Dendritic cell treated with granulocyte-macrophage colony-stimulating factor and Interleukin-4, amounts not matched to agents 40 ng/mL and 50 ng/mL, for 4 days (primary cell): ENCODE results near the gene CLRN3.

ENCODE experiments used
- H3K27ac Mint-ChIP-seq: one replicate; pipeline ENCODE4 v1.8.0; 2022; ENCODE audit warnings: mild to moderate bottlenecking, mixed read lengths
- H3K27me3 Mint-ChIP-seq: one replicate; pipeline ENCODE4 v1.8.0; 2022; ENCODE audit warnings: mild to moderate bottlenecking, mixed read lengths
- H3K36me3 Mint-ChIP-seq: one replicate; pipeline ENCODE4 v1.8.0; 2022; ENCODE audit warnings: low read depth, mixed read lengths
- H3K4me1 Mint-ChIP-seq: one replicate; pipeline ENCODE4 v1.8.0; 2022; ENCODE audit warnings: low read depth, mixed read lengths
- H3K4me3 Mint-ChIP-seq: one replicate; pipeline ENCODE4 v1.8.0; 2022; ENCODE audit warnings: mild to moderate bottlenecking, moderate library complexity, mixed read lengths
- H3K9me3 Mint-ChIP-seq: one replicate; pipeline ENCODE4 v1.8.0; 2022; ENCODE audit warnings: mixed read lengths
- intact Hi-C: fragments of 100-400 bp; cut with micrococcal nuclease; formaldehyde crosslinking; loops from one replicate; pipeline ENCODE4 v1.15.0; 2022

Gene CLRN3

DNA sequence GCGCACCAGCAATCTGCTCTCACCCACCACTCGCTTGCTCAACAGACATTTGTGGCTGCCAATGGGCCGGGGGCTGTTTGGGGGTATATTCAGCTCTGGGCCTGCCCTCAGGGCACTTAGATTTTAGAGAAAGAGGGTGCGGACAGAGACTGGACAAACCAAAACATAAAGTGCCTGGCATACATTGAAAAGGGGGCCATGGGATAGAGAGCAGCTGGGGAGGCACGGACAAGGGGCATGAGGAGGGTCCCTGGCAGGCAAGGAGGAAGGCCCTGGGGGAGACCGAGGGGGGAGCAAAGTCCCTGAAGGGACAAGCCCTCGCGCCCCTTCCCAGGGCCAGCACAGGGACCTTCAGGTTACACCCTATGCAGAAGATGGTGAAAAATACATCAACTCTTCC lies 43.5 kb downstream of the CLRN3 start:
- Mint-ChIP-seq H3K4me3 (no peak overlapping the region), H3K36me3 (no peaks in the 10 kb centered on the region), H3K4me1 (peaks cover 8% of the 10 kb centered on the region), H3K9me3 (no peaks in the 10 kb centered on the region), H3K27me3 (peaks cover 33% of the 10 kb centered on the region), H3K27ac (no peak overlapping the region)
- intact Hi-C loops, result no loop called here

DNA sequence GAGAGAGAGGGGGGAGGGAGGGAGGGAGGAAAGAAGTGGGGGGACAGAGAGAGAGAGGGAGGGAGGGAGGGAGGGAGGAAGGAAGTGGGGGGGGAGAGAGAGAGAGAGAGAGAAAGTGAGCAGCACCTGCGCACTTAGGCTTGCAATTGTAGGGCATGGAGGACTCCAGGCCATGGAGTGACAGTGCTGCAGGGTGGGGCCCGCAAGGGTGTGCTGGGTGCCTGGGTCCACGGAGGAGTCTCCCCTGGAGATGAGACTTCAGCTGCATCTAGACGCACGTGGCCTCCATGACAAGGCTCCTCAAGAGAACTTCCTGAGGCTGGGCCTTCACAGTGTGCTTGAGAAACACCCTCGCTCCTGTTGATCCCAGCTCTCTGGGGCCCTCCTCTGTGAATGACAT lies 44.5 kb downstream of the CLRN3 start:
- intact Hi-C loops, result no loop called here
- Mint-ChIP-seq H3K4me3 (no peak overlapping the region), H3K36me3 (no peaks in the 10 kb centered on the region), H3K27me3 (peaks cover 25% of the 10 kb centered on the region), H3K27ac (no peak overlapping the region), H3K9me3 (no peaks in the 10 kb centered on the region), H3K4me1 (no peaks in the 10 kb centered on the region)

DNA sequence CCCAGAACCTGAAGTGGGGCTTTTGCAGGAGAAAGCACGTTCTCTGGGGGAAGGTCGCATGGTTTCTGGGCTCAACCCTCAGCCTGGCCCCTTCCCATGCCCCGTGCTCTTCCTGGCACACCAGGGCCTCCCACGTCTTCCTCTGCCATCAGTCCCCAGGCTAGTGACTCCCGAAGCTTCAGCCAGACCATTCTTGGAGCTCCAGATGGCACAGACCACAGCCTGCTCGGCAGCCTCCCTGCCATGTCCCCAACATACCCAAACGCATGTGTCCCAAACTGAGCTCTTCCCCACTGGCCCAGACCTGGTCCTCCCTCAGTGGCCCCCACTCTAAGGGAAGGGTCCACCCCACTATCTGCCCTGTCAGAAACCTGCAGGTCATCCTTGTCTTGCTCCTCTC lies 47.0 kb downstream of the CLRN3 start:
- peaks cover 17% of the 10 kb centered on the region for H3K27me3 Mint-ChIP-seq
- no peaks in the 10 kb centered on the region for H3K36me3 Mint-ChIP-seq
- H3K4me3 Mint-ChIP-seq, result no peak overlapping the region
- no peaks in the 10 kb centered on the region for H3K9me3 Mint-ChIP-seq
- intact Hi-C loops, result no loop called here
- no peak overlapping the region for H3K27ac Mint-ChIP-seq
- no peaks in the 10 kb centered on the region for H3K4me1 Mint-ChIP-seq

DNA sequence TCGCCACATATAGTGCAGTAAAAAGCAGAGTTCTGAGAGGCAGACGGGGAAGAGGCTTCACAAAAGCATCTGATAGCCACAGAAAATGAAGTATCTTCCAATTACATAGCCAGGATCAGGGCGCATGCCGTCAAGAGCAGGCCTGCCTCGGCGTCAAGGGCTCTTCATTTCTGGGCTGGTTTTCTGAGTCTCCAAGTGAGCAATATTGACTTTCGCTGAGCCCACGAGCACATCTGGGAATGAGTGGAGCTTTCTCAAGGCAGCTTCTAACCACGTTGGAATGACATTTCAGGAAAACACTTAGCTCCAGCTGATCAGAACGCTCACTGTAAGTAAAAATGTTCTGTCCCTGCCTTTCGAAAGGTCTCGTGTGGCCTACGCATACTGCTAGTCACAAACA lies 51.9 kb downstream of the CLRN3 start:
- Mint-ChIP-seq H3K27ac (no peak overlapping the region), H3K27me3 (peaks cover 16% of the 10 kb centered on the region), H3K9me3 (no peaks in the 10 kb centered on the region), H3K4me3 (no peak overlapping the region), H3K4me1 (no peaks in the 10 kb centered on the region), H3K36me3 (no peaks in the 10 kb centered on the region)
- intact Hi-C loops, result no loop called here

DNA sequence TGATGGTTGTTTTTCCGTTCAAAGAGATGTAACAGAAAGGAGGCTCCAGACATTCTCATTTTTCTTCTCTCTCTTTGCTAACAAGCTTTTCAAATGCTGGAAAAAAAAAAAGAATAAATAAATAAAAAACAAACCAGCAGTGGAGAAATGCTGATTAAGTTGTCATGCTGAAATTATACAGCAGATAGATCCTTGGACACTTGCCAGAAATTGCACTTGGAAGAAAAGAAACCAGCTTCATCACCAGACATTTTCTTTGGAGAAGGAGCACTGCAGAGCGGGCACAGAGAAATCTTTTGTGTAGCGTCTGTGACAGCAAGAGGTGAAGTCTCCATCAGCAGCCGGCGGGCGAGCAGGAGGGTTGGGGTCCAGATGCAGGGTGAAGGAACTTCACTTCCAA lies 55.8 kb downstream of the CLRN3 start:
- Mint-ChIP-seq H3K27ac (no peak overlapping the region), H3K9me3 (no peaks in the 10 kb centered on the region), H3K36me3 (no peaks in the 10 kb centered on the region), H3K4me1 (no peaks in the 10 kb centered on the region), H3K4me3 (no peak overlapping the region), H3K27me3 (peaks cover 15% of the 10 kb centered on the region)
- intact Hi-C loops, result no loop called here

DNA sequence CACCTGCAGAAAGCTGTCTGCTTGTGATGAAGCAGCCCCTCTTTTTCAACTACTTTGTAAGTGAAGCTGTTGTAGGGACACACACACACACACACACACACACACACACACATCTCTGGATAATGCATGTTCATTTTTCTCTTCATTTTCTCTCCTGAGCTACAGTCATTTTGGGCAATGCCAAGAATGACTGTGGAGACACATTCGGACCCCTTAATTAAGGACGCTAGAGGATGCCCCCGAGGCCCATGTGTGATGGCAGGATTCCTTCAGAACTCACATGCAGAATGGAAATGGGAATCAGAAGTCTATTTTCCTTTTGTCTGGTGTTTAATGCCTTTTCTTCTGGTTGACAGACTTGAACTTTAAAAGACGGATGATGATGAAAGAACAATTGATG lies 56.6 kb downstream of the CLRN3 start:
- Mint-ChIP-seq H3K4me3 (no peak overlapping the region), H3K27me3 (peaks cover 16% of the 10 kb centered on the region), H3K36me3 (no peaks in the 10 kb centered on the region), H3K9me3 (no peaks in the 10 kb centered on the region), H3K27ac (no peak overlapping the region), H3K4me1 (no peaks in the 10 kb centered on the region)
- intact Hi-C loops, result no loop called here

DNA sequence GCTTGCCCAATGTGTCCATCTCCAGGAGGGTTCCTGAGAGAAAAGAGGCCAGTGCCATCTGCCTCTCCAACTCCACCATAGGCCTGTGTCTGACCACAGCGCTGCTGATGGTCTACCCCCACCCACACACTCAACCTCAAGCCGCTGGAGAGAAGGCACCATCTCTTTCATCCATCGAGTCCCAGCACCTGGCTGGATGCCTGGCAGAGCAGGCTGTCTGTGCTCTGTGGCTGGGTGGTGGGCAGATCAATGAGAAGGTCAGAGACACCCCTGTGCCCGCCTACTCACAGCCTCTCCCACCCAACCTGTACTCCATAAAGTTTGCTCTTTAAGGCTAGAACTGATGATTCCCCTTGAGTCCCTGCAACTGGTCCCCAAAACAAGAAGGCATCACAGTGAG lies 58.0 kb downstream of the CLRN3 start:
- peaks cover 21% of the 10 kb centered on the region for H3K27me3 Mint-ChIP-seq
- H3K27ac Mint-ChIP-seq, result no peak overlapping the region
- H3K4me3 Mint-ChIP-seq, result no peak overlapping the region

DNA sequence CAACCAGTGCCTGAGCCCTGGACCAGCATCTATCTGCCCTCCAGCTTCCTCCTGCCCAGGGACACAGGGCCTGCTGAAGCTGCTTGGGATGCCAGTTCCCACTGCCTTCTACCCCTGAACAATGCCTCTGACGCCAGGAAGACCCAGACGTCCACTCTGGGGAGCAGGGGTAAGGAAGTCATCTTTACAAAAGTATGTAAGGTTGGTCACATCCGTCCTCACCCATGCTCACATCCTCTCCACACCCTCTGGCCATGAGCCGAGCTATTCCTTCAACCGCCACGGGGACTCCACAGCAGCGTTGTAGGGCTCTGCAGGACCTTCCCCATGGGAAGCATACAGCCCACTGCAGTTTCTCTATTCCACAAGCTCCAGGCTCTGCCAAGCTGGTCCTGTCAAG lies 58.5 kb downstream of the CLRN3 start:
- Mint-ChIP-seq H3K27me3 (peaks cover 21% of the 10 kb centered on the region), H3K27ac (no peak overlapping the region), H3K36me3 (no peaks in the 10 kb centered on the region), H3K9me3 (no peaks in the 10 kb centered on the region), H3K4me1 (no peaks in the 10 kb centered on the region), H3K4me3 (no peak overlapping the region)
- intact Hi-C loops, result no loop called here

More for the DNA sequence above, 58.0 kb downstream of the CLRN3 start:
- intact Hi-C loops, result no loop called here
- Mint-ChIP-seq H3K9me3 (no peaks in the 10 kb centered on the region), H3K36me3 (no peaks in the 10 kb centered on the region), H3K4me1 (no peaks in the 10 kb centered on the region)

DNA sequence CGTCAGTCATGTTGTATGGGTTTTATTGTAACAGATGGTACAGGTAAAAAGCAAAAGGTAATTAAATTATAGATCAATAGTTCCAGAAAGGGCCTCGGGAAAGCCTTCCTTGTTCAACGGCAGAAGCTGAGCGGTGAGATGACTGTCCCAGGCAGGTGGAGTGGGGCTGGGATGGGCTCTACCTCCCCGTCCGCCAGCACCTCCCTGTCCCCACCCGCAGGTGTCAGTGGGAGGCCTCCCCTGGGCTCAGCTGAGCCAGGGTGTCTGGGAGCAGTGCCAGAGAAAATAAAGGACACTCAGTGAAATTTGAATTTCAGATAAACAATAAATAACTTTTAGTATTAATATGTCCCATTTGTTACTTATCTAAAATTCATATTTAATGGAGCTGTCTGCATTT lies 58.9 kb downstream of the CLRN3 start:
- Mint-ChIP-seq H3K4me1 (no peaks in the 10 kb centered on the region), H3K27ac (no peak overlapping the region), H3K27me3 (peaks cover 21% of the 10 kb centered on the region), H3K4me3 (no peak overlapping the region), H3K36me3 (no peaks in the 10 kb centered on the region), H3K9me3 (no peaks in the 10 kb centered on the region)
- intact Hi-C loops, result no loop called here

DNA sequence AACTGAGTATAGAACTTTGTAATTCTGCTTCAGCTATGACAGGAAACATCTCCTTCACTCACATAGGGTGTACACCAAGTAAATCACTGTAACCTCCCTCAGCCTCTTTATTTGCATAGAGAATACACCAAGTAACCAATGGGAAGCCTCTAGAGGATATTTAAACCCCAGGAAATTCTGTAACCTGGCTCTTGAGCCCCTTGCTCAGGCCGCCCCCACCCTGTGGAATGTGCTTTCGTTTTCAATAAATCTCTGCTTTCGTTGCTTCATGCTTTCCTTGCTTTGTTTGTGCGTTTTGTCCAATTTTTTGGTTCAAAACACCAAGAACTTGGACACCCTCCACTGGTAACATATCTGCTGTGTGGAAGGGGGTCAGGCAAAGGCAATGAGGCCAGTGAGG lies 60.2 kb downstream of the CLRN3 start:
- no peaks in the 10 kb centered on the region for H3K4me1 Mint-ChIP-seq
- H3K9me3 Mint-ChIP-seq, result no peaks in the 10 kb centered on the region
- no peaks in the 10 kb centered on the region for H3K36me3 Mint-ChIP-seq
- no peak overlapping the region for H3K4me3 Mint-ChIP-seq
- intact Hi-C loops, result no loop called here
- H3K27me3 Mint-ChIP-seq, result peaks cover 18% of the 10 kb centered on the region
- no peak overlapping the region for H3K27ac Mint-ChIP-seq

DNA sequence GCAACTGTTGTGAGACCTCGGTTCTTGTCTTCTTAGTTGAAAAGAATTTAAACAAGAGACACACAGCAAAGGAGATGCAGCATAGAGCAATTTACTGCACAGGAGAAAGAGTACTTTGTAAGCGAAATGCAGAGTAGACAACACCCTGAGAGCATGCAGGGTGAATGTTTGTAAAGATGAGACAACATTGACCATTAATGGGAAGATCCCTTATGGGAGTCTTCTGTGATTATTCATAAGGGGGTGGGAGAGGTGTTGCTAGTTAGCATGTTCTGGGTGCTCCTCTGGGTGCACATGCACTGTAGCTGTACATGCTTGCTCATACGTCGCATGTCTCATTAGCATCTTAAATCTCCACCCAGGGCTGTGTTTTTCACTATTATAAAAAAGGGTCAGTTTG lies 62.3 kb downstream of the CLRN3 start:
- Mint-ChIP-seq H3K36me3 (no peaks in the 10 kb centered on the region), H3K27ac (no peak overlapping the region), H3K9me3 (no peaks in the 10 kb centered on the region), H3K4me1 (no peaks in the 10 kb centered on the region), H3K27me3 (peaks cover 15% of the 10 kb centered on the region), H3K4me3 (no peak overlapping the region)
- intact Hi-C loops, result no loop called here
